UCSD-AML1 (cell line): ENCODE measurements around the gene TIMM23.
"Not testable (repeated sequence)": the region's sequence is repeated elsewhere in the genome, so short reads cannot be mapped to it uniquely, and the experiment has no call there.

Experiments
- DNase-seq: peaks from one replicate; lab custom pipeline; 2025; ENCODE audit not compliant: unreplicated experiment; lab: John Stamatoyannopoulos, UW

TIMM23 gene

DNA sequence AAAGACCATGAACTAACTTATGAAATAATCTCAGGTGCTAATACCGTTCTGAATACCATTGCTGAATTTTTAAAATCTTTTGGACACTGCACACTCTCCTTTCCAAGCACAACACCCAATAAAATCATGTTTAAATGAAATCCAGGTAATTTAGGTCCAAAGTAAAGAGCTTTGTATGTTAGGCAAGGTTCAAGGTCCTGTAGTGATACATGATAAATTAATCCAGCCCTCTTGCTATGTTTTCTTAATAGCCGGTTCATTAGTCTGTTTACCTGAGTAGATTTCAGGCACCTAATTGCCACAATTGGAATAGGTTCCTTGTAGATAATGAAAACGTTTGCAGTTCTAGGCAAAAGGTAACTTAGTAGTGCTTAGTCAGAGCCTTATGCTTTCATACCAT is 13.3 kb downstream of the TIMM23 start:
- not testable (repeated sequence) for DNase-seq

DNA sequence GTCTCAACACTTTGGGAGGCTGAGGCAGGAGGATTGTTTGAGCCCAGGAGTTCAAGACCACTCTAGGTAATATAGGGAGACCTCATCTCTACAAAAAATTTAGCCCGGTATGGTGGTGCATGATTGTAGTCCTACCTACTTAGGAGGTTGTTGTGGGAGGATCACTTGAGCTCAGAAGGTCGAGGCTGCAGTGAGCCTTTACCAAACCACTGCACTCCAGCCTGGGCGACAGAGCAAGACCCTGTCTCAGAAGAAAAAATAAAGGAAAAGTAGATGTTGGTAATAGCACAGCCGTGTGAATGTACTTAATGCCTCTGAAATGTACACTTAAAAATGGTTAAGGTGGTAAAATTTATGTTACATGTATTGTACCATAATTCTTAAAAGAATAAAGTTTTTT is 25.3 kb downstream of the TIMM23 start:
- no peak for DNase-seq

DNA sequence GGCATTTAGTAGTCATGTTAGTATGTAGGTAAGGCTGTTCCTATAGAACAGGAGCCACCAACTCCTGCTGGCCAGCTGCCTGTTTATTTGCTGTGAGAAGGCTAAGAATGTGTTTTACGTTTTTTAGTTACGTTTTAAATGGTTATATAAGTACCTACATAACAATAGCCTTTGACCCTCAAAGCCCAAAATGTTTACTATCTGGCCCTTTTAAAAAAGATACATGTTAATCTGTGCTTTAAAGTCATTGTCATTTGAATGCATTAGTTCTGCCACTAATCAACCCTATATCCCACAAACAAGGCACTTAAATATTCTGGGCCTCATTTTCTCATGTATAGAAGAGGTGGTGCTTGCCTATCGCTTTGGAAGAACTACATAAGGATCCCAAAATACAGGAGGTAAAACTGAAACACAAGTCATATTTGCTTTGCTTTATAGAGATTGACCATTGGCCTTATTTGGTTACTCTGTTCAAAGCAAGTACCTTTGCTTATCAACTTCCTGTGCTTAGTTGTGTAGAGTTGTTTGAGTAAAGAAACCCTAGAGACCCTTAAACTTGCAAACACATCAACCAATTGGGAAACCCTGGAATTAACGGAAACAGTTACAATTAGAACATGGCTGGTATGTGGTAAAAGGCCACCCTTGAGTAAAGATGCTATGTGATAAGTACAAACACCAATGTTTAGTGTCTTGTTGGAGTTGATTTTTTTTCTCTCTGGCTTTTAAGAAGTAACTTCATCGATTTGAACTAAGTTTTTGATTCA is 25.9 kb downstream of the TIMM23 start:
- DNase-seq: no peak

DNA sequence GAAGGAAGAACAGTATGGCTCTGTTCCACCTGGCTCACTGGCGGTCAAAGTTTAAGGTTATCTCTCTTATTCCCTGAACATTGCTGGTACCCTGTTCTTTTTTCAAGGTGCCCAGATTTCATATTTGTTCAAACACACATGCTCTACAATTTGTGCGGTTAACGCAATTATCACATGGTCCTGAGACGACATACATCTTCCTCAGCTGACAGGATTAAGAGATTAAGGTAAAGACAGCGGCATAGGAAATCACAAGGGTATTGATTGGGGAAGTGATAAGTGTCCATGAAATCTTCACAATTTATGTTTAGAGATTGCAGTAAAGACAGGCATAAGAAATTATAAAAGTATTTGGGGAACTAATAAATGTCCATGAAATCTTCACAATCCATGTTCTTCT is 27.7 kb downstream of the TIMM23 start:
- DNase-seq: not testable (repeated sequence)

DNA sequence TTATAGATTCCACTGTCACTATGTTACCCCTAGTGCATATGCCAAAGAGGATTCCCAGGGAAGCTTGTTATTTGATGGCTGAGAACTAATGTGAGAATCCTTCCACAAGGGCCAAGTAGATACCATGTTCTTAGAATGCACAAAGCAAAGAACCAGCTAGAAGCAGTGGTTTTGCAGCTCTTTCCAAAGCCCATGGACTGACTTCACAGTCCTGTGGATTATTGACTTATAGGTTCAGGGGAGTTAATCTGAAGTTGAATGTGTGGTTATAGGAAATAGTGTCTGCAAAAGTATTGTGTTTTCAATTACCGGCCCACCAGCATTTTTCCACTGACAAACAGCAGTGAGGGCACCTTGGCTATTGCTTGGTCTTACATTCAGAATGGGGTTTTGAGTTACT is 28.2 kb downstream of the TIMM23 start:
- DNase-seq: no peak

GRCh38 chr10:46001187-46001756 is 29.0 kb downstream of the TIMM23 start:
- no peak for DNase-seq

GRCh38 chr10:46002189-46002687 is 29.9 kb downstream of the TIMM23 start:
- not testable (repeated sequence) for DNase-seq

DNA sequence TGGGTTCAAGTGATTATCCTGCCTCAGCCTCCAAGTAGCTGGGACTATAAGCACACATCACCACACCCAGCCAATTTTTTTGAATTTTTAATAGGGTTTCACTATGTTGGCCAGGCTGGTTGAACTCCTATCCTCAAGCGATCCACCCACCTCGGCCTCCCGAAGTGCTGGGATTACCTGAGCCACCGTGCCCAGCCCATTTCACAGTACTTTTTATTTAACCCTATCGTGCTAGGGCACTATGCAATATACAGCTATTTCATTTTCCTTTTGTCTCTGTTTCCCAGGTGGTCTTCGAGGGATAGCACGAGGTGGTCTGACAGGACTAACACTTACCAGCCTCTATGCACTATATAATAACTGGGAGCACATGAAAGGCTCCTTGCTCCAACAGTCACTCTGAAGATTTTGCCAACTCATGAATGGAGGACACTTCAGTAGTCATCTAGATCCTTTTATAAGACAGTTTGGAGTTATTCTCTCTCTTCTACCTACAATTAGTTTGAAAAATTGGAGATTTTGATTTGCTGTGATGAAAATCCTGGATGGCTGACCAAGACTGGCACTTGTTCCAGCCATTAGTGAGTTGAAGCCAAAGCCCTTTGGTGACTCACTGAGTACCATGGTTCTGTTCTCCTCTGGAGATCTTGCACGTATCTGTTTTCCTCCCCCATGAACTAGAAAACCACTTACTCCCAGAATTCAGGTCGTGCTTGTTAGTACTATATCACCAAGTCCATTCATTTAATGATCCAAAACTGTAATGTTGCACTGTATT is 30.8 kb downstream of the TIMM23 start:
- DNase-seq: no peak

DNA sequence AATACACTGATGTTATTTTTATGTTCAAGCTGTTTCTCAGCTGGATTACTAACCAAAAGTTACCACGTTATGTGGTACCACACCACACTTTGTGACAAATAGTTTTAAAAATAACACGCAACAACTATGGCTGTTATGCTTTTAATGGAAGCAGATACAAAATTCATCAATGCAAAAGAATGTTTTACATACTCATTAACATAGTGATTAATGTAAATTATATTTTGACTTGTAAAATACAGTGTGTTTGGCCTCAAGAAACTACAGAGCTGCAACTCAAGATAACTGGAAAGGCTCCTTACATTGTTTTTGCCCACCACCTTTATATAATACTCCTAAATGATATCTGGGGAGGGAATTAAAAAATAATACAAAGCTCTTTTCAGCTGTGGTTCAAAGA is 32.7 kb downstream of the TIMM23 start:
- DNase-seq: no peak

DNA sequence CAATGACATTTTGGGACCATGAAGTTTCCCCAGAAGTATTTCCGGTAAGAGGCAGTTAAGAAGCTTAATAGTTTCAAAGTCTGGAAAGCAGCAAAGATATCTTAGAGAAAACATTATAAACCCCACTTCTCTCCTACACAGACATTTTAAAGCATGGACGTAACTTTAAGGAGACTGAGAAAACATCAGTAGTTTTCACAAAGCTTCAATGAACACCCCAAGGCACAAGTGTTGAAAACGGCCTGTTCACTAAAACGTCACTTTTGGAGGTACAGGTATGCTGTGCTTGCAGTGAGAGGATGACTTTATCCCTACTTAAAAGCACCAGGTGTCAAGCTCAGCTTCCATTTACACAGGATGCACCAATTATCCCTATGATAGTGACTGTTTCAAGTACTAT is 33.1 kb downstream of the TIMM23 start:
- DNase-seq: no peak

DNA sequence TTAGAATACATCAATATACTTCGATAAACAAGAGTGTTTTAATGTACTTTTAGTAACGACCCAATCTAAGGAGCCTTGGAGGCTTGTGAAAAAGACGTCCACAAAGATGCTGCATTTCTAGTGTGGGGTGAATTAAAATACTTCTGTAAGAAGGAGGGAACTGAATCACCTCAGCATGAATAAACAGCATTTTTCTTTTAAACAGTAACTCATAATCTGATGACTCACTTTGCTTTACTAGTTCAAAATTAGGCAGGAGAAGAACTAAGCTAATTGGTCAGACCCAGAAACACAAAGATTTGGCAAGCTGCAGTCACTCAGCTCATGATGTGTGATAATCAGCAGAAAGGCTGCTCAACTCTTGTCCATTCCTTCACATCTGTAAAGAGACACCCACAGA is 33.9 kb downstream of the TIMM23 start:
- DNase-seq: no peak

DNA sequence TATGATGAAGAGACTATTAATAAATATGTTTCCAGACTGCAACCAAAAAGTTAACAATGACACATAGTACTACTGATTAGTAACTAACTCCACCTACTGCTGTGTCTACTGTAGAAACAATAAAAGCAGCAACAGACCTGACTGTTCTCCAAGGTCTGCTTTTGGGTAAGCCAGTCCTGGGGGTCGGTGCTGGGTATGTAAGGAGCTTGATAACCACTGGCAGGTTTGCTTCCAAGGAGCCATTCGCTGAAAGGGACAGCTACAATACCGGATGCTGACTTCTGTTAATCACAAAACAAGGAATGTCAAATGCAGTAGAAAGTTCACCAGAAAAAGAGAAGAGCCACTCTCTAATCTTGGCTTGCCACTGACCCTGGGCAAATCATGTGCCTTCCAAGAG is 40.5 kb downstream of the TIMM23 start:
- DNase-seq: no peak

- no peak for DNase-seq
These were observed 41.9 kb downstream of the TIMM23 start for GRCh38 chr10:46014206-46014605.

DNA sequence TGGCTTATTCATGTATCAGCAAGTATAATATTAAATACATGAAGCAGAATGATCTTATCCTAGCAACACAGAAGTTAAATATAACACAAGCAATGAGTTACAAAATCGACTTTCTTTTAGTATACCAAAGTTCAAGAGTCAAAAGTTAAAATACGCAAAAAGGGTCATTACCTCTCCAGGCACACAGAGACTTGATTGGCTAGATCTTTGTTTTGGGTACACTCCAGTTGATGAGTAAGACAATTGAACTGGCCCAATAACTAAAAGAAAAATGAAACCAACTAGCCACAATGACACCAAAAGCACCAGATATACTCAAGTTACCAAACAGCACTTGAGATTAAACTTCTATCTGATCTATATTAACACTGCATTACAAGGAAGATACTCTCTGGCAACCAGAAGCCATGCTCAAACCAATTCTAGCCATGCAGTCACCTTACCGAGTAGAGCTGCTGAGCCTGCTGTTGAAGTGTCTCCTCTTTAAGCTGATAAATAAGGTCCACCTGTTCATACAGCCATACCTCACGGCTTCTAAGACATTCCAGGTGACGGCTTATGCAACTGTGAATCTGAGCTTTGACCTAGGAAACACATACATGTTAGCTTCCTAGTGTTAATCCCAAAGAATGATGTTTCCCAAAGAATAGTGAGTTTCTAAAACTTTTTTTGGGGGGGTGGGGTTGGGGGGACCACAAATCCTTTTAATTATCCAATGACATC is 42.6 kb downstream of the TIMM23 start:
- no peak for DNase-seq

DNA sequence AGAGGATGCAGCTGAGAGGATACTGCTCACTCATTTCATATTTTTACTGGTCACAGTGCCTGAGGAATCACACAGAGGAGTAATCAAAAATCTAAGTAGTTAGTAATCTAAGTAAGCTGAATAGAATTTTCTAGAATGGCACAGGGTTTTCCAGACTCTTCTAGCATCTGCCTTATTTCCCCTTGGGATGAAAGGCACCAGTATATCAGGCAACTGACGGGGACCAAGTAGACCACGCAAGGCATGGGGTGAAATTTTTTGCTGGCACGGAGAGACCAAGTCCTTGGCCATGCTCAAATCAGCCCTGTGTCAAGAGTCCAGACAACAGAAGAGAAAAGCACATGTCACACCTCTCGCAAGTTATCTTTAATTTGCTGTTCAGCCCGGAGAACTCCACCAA is 43.9 kb downstream of the TIMM23 start:
- DNase-seq: no peak

DNA sequence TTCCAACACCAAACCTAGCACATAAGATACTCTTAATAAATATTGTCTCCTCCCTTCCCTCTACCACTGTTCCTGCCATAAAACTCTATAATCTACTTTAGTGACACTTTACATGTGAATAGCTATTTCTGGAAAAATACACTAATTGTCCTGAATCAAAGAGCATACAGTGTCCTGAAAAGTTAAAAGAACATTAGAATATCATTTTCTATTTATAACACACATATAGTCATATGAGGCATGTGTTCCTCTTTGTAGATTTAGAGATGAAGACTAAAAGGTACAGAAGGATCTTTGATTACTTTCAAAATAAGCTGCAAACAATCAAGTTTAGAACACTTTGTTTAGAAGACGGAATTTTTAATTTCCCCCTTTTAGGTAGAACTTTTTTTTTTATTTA is 44.5 kb downstream of the TIMM23 start:
- no peak for DNase-seq

- no peak for DNase-seq
These were observed 45.4 kb downstream of the TIMM23 start for GRCh38 chr10:46017733-46018132.

GRCh38 chr10:46018453-46019176 is 46.3 kb downstream of the TIMM23 start:
- no peak for DNase-seq

GRCh38 chr10:46019177-46019528 is 46.9 kb downstream of the TIMM23 start:
- no peak for DNase-seq

DNA sequence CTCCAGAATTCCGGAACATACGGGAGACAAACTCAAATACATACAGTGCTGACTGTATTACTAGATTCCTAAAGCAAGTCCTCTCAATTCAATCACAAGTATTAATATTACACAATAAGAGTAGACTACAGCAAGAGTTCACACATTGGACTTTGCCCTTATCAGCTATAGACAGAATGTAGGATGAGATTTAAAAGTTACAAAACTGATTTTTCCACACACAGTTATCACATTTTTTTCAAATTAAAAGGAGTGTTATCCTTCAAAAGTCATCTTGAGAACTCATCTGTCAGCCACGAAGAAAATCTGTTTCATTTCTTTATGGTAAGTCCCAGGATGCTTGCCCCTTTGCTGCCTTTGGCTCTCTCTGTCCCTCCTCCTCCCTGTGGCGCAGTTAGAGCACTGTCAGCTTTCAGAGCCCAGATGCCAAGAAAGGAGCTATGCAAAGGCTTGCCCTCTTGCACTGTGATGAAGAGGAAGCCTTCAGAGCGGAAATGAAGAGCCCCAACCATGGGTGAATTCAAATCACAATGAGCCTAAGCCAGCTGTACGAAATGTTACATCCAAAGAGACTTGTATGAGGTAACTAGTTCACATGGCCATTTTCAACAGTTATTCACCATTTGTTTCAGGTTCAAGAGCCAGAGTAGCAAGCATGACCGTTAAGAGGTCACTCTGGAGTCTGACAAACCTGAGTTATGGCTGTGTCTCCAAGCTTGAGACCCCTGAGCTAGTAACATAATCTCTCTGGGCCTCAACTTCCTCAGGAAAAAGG is 47.5 kb downstream of the TIMM23 start:
- DNase-seq: no peak
